HG02642 (cell line): Measurements from ENCODE around the gene YJEFN3.

Experiments
- ATAC-seq: cut with Tn5 transposase; IDR thresholded peaks from one replicate; pipeline ENCODE4 v1.9.1; 2021; ENCODE audit warnings: mild to moderate bottlenecking; ENCODE audit not compliant: unreplicated experiment, poor library complexity

Gene YJEFN3

DNA sequence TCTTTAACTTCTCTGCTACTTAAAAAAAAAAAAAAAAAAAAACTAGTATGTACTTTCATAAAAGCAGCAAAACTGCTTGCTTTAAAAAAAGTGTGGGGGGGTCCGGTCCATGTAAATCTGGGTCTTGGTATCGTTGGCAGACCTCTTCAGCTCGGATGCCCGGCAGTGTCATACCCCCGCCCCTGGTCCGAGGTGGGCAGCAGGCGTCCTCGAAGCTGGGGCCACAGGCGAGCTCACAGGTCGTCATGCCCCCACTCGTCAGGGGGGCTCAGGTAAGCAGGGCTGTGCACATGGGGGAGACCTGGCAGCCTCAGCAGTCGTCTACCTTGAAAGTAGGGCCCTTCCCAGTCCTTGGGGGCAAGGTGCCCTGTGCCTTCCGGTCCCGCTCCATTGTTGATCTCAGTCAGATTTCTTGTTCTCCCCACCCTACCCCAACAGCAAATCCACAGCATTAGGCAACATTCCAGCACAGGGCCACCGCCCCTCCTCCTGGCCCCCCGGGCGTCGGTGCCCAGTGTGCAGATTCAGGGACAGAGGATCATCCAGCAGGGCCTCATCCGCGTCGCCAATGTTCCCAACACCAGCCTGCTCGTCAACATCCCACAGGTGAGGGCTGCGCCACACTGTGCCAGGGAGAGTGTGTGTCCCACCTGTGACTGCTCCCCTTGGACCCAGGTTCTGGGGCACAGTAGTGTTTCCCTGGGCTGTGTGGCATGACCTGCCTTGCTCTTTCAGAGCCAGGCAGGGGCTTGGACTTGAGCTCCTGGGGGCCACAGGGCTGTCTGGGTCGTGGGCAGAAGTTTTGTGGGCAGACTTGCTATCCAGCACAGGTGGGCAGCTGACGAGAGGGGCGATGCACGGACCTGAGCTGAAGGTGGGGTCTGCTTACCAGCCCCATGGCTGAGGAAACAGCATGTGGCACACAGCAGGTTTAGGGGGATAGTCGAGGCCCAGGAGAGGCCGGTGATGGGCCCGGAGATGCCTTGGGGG, 32.8 kb upstream of the YJEFN3 start:
- ATAC-seq = no peak

GRCh38 chr19:19498255-19498991, 30.3 kb upstream of the YJEFN3 start:
- ATAC-seq = no peak

DNA sequence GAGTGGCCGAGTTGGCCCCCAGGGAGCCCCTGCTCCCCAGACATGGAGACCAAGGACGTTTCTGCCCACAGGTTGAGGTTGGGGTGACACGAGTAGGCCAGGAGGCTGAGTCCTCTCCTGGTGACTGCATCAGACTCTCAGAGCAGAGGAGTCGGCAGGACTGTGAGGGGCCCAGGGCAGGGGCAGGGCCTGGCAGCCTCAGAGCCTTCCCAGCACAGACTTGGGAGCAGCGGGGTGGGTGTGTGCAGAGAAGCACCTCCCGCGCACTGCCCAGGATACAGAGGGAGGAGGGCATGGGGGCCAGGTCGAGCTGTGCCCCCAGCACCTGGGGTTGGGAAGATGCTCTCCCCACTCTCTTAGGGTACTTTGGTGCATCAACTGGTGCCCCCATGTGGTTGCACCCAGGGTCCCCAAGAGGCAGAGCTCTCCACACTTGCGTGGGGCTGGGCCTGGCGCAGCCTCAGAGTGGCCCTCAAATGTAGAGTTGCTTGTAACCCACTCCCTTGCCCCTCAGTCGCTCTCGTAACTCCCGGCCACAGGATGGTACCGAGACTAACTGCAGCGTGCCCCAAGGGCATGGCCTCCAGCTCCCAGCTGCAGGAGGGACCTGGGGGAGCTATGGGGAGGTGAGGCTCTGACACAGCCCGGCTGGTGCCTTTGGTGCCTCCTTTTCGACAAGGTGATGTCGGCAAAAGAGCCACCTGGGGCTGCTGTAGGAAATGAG, 29.3 kb upstream of the YJEFN3 start:
- no peak for ATAC-seq

DNA sequence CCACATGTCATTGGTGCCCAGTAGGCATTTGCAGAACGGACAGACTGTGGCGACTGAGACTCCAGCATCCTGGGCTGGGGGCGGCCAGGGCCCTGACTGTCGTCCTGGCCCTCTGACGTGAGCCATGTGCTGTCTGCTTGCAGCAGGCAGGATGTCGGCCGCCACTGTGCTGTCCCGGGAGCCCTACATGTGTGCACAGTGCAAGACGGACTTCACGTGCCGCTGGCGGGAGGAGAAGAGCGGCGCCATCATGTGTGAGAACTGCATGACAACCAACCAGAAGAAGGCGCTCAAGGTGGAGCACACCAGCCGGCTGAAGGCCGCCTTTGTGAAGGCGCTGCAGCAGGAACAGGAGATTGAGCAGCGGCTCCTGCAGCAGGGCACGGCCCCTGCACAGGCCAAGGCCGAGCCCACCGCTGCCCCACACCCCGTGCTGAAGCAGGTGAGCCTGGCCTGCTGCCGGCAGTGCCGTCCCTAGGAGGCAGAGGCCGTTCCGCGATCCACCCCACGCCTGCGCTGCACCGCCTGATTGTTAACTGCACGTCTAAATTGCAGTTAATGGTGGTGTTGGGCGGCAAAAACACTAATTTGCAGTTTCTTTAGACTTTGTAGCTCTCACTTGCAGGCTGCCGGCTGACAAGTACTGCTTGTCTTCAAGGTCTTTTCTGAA, 27.6 kb upstream of the YJEFN3 start:
- no peak for ATAC-seq

- no peak for ATAC-seq
These were observed 26.9 kb upstream of the YJEFN3 start for GRCh38 chr19:19501798-19502197.

- no peak for ATAC-seq
These were observed 26.4 kb upstream of the YJEFN3 start for GRCh38 chr19:19502281-19502680.

GRCh38 chr19:19502808-19503602, 25.7 kb upstream of the YJEFN3 start:
- no peak for ATAC-seq

GRCh38 chr19:19504754-19505668, 23.7 kb upstream of the YJEFN3 start:
- ATAC-seq = no peak

DNA sequence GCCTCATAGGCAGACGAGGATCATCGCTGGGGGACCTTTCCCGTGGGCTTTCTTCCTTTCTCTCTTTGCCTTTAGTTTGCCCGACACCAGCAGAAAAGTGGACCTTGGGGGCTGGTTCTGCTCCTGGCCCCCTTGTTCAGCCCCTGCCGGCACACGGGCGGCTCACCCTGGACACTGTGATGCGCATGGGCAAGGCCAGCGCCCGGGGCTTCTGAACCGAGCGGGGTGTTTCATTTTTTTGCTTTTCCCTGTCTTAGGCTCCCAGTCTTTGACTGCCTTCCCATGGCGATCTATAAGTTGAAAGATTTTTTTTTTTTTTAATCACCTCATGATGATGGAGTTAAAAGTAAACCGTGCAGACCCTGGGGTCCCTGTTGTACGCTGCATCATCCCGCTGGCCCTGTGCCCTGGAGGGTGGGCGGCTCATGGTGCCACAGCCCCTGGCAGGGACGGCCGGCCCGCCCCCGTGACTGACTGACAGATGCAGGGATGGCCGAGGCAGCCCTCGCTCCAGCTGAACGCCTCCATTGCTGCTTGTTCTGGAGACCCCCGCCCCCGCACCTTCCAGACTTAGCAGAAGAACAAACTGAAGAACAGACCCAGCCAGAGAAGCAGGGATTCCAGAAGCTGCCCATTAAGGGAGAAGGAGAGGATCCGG, 22.9 kb upstream of the YJEFN3 start:
- ATAC-seq = no peak

DNA sequence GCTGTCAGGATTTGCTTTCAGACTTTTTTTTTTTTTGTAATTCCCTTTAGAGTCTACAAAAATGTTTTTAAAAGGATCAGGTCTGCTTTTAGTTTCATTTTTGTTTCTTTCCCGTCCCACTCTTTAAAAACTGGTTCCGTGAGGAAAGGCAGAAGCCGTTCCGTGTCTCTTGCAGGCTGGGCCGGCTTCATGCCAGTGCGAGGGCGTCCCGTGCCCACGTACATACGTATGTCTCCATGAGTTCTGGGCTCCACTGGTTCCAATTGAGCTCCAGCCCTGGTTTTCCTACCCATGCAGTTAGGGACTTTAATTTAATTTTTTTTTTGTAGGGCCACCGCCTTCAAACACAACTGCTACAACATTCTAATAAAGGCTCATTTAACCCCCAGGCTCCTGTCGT, 22.1 kb upstream of the YJEFN3 start:
- no peak for ATAC-seq

GRCh38 chr19:19507354-19507753, 21.4 kb upstream of the YJEFN3 start:
- no peak for ATAC-seq

GRCh38 chr19:19508217-19508616, 20.5 kb upstream of the YJEFN3 start:
- no peak for ATAC-seq

DNA sequence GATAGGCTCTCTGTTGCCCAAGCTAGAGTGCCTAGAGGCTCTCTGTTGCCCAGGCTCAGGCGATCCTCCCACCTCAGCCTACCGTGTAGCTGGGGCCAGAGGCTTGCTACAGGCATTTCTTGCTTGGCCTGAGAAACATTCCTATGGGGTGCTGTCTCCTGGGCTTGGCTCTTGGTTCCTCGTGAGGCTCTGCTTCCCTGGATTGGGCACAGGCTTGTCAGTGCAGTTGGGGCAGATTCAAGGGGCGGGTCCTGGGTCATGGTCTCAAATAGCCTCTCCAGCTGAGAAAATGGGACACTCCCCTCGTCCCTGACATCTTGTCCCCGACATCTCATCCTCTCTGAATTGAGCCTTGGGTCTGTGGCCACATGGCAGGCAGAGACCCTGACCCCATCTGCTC, 18.3 kb upstream of the YJEFN3 start:
- no peak for ATAC-seq

- ATAC-seq = no peak
These were observed 15.0 kb upstream of the YJEFN3 start for GRCh38 chr19:19513682-19514081.

- ATAC-seq = no peak
These were observed 14.5 kb upstream of the YJEFN3 start for GRCh38 chr19:19514215-19514657.

- ATAC-seq = no peak
These were observed 13.7 kb upstream of the YJEFN3 start, which contains the start of gene TSSK6 for GRCh38 chr19:19514881-19515641. Gene TSSK6, minus strand, starts transcription at chr19:19515548. Its CDS starts 121 bp downstream, at chr19:19515427.
